HG03045 (cell line): ENCODE results near the gene PRPSAP1.
"Not testable (repeated sequence)": the region's sequence is repeated elsewhere in the genome, so short reads cannot be mapped to it uniquely, and the experiment has no call there.

Experiments
- ATAC-seq: cut with Tn5 transposase; IDR thresholded peaks from one replicate; pipeline ENCODE4 v1.9.1; 2021; ENCODE audit warnings: mild to moderate bottlenecking, moderate library complexity; ENCODE audit not compliant: unreplicated experiment

The PRPSAP1 gene

DNA sequence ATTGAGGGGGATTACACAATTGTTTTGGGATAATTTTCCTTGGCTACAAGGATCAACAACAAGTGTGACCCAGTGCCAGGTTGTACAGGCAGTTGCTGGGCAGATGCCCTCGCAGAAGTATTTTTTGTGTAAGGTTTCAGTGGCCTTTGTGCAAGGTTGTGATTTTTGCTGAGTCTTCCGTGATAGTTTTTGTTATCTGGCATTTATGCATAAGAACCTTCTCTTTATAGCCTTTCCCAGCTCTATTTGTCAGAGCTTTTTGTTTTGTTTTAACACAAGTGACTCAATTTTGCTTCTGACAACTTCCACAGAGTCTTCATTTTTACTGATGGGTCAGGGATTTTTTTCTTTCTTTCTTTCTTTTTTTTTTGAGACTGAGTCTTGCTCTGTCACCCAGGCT lies 6.7 kb upstream of the PRPSAP1 start:
- ATAC-seq = no peak

DNA sequence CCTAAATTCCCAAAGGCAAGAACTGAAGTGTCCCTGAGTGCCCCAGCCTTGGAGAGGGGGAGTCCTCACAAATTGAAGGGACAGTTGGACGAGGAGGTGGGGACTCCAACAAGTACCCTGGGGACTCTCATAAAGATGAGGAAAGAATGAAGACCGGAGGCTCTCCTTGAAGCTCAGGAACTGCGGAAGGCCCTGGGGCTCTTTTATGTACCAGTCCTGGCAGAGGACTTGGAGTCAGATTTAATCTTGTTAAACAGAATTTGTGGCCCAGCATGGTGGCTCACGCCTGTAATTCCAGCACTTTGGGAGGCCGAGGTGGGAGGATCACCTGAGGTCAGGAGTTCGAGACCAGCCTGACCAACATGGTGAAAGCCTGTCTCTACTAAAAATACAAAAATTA lies 6.1 kb upstream of the PRPSAP1 start:
- ATAC-seq = not testable (repeated sequence)

DNA sequence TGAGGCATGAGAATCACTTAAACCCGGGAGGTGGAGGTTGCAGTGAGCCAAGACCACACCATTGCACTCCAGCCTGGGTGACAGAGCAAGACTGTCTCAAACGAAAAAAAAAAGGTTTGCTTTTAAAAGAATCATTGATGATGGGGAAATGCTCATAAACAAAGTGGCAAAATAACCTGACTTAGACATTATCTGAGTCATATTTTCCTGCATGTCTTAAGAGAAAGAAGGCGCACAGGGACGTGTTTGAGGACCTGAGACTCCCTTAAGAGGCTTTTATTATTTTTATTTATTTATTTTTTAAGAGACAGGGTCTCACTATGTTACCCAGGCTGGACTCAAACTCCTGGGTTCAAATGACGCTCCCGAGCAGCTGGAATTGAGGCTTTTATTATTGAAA lies 5.7 kb upstream of the PRPSAP1 start:
- ATAC-seq = no peak

DNA sequence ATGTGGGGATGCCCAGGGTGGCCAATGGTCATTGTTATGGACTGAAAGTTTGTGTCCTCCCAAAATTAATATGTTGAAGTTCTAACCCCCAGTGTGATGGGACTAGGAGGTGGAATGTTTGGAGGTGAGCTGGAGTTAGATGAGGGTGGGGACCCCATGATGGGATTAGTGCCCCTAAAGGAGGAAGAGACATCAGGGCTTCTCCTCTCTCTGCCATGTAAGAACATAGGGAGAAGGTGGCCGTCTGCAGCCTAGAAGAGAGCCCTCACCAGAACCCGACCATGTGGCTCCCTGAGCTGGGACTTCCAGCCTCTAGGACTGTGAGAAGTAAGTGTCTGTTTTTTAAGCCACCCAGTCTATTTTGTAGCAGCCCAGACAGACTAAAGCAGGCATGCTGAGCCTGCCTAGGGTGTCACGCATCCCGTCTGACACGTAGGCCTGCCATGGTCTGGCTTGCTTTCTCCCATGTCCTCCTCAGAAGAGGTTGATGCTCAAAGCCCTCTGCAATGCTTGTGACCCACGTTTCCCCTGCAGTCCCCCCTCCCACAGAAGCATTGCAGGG lies 4.0 kb upstream of the PRPSAP1 start:
- ATAC-seq = no peak

DNA sequence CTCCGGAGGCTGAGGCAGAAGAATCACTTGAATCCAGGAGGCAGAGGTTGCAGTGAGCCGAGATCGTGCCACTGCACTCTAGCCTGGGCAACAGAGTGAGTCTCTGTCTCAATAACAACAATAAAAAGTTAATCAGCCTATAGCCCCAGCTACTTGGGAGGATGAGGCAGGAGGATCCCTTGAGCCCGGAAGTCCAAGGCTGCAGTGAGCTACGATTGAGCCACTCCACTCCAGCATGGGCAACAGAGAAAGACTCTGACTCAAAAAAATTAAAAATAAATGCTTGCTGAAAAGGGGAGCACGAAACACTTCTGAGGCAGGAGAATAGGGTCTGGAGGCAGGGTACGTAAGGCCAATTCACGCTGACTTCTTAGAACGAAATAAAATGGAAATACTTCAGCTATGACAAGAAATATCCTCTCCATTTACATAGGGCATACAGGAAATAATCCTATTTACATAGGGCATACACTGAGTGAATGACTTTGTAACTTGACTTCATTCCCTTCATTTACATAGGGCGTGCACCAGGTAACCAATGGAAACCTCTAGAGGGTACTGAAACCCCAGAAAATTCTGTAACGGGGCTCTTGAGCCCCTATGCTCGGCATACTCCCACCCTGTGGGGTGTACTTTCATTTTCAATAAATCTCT lies 3.2 kb upstream of the PRPSAP1 start:
- ATAC-seq = no peak

DNA sequence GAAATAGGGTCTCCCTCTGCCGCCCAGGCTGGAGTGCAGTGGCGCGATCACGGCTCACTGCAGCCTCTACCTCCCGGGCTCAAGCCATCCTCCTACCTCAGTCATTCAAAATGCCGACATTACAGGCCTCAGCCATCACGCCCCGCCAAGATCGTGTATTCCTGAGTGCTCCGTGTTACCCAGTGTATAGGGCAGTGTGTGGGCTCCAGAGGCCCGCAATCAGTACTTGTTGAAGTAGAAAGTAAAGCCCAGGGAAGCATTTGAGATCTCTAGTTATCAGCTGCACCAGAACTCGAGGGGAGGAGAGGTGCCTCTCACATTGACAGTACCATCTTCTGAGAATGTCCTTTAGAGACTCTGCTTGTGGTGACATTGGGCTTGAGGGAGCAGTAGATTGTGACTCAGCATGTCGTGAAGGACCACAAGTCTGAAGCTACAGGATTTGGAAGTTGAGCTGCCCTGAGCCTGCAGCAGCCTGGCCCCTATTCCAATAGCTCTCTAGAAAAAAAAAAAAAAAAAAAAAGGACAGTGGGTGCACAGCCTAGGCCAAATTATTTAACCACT lies 1.1 kb upstream of the PRPSAP1 start:
- no peak for ATAC-seq

DNA sequence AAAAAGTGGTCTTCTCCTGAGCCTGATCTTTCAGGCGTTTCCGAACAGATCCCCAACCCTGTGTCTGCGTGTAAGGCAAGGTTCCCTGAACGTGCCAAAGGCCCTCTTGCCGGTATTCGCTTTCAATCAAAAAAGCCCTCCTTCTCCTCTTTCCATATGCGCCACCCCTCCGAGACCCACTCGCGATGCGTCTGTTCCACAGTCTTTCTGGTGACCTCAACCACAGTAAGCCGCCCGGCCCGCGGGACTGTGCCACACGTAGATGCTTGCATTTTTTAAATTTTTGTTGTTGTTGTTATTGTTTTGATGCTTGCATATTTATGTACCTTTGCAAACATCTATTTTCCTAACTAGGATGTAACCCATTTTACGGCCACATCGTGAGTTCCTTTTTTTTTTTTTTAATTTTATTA lies 607 bp upstream of the PRPSAP1 start:
- ATAC-seq = no peak

DNA sequence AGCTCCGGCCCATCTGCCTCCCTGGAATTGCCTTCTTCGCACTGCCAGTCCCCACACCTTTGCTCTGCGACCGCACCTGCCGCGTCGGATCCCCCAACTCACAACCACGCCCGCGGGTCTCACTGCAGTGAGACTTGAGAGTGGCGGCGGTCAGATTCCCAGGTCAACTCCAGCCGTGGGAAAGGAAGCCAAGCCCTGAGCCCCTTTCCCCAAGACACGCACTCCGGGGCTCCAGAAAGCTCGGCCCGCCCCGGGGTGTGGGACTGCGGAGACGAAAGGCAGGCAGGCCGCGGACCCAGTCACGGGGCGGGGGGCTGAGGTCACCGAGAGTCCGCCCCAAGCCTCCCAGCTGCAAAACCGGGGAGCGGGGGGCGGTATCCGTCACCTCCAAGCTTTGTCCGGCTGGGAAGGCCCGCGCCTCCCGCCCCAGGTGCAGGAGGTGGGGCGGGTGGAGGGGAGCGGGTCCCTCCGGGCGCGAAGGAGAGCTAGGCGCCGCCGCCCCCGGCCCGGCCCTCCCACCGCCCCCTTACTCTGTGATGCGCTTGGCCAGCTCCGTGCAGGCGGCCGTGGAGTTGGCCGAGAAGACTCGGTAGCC lies 615 bp downstream of the PRPSAP1 start:
- peak; percentile 3 for ATAC-seq

DNA sequence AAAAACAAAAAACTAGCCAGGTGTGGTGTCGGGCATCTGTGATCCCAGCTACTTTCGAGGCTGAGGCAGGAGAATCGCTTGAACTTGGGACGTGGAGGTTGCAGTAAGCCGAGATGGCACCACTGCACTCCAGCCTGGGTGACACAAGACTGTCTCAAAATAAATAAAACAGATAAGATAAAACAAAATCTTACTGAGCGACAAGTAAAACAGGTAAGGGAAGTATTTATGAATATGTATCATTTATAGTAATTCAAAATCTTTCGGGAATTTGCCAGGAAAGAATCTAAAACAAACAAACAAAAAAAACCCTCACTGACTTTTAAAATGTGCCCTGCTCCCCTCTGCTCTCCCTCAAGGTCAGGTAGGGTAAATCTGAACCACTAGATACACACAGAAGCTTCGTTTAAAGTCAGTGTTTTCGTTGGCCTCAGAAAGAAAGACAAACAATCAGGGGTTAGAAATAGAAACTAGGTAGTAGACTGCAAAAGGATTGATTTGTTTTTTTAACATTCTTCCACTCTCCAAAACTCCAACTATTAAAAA lies 2.1 kb downstream of the PRPSAP1 start:
- ATAC-seq = no peak

DNA sequence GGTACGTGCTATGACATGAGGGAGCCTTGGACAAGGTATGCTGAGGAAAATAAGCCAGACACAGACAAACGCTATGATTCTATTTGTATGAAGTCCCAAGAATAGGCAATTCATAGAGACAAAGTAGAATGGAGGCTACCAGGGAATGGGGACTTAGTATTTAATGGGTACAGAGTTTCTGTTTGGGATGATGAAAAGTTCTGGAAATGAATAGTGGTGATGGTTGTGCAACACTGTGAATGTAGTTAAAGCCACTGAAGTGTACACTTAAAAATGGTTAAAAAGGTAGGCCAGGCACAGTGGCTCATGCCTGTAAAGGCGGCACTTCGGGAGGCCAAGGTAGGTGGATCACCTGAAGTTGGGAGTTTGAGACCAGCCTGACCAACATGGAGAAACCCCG lies 3.3 kb downstream of the PRPSAP1 start:
- ATAC-seq = no peak

DNA sequence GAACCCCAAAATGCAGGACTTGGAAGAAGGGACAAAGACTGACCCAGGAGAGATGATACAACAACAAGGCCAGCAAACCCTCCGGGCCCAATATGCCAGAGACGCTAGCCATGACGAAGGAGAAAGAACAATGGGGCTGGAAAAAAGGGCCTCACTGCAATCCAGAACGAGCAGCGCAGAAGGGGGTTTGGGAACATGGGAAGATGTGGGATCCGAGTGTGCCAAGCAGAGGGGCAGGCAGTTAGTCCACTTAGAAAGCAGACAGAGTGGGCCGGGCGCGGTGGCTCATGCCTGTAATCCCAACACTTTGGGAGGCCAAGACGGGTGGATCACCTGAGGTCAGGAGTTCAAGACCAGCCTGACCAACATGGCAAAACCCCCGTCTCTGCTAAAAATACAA lies 6.8 kb downstream of the PRPSAP1 start:
- not testable (repeated sequence) for ATAC-seq

DNA sequence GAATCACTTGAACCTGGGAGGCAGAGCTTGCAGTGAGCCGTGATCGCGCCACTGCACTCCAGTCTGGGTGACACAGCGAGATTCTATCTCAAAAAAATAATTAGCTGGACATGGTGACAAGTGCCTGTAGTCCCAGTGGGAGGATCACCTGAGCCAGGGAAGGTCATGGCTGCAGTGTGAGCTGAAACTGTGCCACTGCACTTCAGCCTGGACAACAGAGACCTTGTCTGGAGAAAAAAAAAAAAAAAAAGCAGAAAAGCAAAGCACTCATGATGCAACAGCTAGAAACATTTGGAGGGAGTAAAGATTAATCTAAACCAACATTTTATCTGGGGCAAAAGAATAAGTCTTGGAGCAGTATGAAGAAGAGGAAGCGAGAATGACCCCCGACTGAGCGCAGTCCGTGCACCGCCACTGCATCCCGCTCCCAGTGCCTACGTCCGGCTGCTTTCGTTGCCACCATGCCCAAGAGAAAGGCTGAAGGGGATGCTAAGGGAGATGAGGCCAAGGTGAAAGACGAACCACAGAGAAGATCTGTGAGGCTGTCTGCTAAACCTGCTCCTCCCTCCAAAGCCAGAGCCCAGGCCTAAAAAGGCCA lies 8.2 kb downstream of the PRPSAP1 start:
- no peak for ATAC-seq

DNA sequence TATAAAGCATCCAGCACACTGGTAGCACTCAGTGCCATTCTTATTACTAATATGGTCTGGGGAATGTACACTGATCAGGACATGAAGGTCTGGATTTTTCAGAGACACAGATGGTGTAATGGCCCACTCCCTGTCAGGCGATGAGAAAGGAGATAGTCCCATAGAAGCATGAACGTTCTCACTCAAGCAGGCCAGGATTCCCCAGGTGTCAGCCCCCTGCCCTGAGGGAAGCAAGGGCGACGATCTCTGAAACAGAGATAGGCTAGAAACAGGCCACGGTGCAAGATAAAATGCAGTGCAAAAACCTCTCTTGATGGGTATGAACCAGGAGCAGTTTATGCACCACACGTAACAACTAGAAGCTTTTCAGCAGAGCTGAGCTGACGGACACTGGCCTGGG lies 10.6 kb downstream of the PRPSAP1 start:
- ATAC-seq = no peak

DNA sequence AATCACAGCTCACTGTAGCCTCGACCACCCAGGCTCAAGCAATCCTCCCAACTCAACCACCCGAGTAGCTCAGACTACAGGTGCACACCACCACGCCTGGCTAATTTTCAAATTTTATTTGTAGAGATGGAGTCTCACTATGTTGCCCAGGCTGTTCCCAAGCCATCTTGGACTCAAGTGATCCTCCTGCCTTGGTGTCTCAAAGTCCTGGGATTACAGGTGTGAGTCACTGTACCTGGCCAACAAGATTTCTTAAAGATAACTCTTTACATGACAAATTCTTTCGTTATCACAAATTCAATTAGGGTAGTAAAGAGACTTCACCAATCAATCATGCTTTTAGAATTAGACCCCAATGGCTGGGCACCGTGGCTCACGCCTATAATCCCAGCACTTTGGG lies 12.4 kb downstream of the PRPSAP1 start:
- ATAC-seq = no peak

DNA sequence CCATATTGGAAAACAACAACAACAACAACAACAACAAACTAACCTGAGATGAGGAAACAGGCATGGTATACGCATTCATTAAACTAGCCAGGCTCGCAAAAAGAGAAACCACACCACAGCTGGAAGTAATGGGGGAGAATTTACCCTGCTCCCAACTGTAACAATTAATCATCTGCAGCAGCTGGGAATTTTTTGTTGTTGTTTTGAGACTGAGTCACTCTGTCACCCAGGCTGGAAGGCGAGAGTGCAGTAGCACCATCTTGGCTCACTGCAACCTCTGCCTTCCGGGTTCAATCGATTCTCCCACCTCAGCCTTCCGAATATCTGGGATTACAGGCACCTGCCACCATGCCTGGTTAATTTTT lies 16.3 kb downstream of the PRPSAP1 start:
- ATAC-seq = no peak

DNA sequence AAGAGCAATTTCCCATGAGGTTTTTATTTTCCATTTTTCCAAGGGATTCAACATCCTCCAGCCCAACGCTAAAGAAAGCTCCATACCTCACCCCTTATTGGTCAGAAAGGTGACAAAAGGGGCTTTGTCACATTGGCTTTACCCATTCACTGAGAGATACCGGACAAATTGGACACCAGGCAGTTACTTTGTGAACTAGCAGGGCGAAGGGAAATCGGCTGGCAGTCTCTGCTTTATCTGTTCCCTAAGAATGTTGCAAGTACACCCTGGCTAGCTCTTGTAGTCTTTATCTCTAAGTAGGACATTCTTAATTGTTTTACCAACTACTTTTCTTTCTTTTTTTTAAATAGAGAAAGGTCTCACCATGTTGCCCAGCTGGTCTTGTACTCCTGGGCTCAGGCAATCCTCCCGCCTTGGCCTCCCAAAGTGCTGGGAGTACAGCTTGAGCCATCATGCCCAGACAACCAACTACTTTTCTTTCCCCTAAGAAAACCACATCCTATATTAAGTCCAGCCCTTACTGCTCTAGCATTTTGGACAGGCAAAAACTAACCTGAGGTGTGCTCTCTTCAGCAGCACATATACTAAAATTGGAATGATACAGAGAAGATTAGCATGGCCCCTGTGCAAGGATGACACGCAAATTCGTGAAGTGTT lies 16.8 kb downstream of the PRPSAP1 start:
- ATAC-seq = no peak

DNA sequence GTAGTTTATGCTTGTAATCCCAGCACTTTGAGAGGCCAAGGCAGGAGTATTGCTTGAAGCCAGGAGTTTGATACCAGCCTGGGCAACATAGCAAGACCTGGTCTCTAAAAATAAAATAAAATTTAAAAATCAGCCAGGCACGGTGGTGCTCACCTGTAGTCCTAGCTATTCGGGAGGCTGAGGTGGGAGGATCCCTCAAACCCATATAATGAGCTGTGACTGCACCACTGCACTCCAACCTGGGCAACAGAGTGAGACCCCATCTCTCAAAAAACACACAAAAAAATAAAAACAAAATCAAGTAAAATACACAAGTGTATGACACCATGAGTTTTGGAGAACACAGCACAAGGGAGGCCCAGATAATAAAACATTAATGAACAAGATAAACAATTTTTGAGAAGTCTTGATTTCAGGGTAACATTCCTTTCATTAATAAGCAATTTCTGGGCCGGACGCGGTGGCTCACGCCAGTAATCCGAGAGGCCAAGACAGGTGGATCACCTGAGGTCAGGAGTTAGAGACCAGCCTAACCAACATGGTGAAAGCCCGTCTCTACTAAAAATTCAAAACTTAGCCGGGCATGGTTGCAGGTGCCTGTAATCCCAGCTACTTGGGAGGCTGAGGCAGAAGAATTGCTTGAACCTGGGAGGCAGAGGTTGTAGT lies 17.9 kb downstream of the PRPSAP1 start:
- no peak for ATAC-seq

DNA sequence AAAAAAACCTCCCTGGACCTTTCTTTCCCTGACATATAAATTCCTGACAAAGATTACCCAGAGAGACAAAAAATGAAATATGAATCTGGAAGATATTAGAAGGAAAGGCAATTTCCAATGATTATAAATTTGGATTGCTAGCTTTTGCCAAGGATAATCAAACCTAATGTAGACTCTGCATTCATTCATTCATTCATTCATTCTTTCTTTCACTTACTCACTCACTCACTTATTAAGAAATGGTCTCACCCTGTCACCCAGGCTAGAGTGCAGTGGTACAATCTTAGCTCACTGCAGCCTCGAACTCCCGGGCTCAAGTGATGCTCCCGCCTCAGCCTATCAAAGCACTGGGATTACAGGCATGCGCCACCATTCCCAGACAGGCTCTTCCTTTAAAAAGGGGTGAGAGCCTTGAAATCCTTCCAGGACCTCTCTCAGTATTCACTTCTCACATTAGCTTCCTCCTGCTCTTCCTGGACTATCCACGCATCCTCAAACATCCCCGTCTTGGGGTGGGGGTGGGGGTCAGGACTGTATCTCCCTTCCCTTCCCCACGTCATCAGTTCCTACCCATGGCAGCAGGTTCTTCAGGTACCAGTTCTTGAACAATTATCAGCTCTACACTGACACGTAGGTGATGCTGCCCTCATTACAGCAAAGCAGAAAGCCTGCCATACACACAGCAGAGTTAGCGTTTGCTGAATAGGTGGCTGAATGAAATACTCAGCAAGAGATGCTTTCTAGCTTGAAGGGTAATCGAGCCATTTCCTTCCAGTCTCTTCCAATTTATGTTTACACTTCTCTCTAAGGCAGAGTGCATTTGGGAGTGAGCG lies 19.8 kb downstream of the PRPSAP1 start:
- ATAC-seq = no peak

DNA sequence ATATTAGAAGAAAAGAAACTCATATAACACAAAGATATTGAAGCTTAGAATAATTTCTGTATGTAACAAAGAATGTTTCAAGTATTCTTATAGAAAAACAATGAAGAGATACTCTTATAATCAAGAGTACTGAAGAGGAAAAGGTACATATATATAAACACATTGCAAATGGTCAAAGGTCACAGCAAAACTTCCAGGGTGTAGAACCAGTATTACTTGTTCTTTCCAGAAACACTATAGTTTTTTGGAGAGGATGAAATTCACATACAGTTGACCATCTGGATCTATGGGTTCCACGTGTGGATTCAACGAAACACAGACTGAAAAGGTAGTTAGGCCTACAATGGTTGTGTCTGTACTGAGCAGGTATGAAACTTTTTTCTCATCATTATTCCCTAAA lies 22.6 kb downstream of the PRPSAP1 start:
- ATAC-seq = no peak

DNA sequence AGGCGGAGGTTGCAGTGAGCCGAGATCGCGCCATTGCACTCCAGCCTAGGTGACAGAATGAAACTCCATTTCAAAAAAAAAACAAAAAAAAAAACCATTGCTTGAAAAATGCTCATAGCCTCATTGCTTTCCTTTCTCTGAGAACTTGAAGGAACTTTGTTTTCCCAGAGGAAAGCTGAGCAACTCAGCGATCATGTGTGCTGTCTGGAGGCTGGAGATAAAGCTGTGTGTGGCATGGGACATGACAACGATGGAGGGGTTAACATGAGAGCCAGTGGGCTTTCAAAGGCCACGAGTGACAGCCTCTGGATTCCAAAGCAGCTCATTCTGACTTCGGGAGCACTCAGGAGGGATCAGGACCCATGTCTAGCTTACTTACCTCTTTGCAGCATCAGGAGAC lies 24.1 kb downstream of the PRPSAP1 start:
- no peak for ATAC-seq
